ENCODE measurements around the gene CYTH3.

DNA sequence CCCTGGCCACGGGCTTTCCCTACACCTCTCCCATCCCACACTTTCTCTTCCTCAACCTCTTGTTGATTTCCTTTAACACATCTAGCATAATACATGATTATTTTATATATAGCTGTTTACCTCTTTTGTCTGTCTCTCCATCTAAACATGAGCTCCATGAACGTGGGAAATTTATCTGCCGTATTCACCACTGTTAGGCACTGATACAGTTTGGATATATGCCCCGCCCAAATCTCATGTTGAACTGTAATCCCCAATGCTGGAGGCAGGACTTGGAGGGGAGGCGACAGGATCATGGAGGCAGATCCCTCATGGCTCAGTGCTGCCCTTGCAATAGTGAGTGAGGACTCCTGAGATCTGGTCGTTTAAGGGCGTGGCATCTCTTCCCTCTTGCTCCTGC, 5.7 kb downstream of the CYTH3 start:
- TF ChIP-seq, protein P1, sequence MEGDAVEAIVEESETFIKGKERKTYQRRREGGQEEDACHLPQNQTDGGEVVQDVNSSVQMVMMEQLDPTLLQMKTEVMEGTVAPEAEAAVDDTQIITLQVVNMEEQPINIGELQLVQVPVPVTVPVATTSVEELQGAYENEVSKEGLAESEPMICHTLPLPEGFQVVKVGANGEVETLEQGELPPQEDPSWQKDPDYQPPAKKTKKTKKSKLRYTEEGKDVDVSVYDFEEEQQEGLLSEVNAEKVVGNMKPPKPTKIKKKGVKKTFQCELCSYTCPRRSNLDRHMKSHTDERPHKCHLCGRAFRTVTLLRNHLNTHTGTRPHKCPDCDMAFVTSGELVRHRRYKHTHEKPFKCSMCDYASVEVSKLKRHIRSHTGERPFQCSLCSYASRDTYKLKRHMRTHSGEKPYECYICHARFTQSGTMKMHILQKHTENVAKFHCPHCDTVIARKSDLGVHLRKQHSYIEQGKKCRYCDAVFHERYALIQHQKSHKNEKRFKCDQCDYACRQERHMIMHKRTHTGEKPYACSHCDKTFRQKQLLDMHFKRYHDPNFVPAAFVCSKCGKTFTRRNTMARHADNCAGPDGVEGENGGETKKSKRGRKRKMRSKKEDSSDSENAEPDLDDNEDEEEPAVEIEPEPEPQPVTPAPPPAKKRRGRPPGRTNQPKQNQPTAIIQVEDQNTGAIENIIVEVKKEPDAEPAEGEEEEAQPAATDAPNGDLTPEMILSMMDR (IDR thresholded peaks at IDR 0.05) = no peak
- TF ChIP-seq POLR2A (IDR thresholded peaks at IDR 0.05) = no peak
